Activated CD4-positive, alpha-beta T cell treated with anti-CD3 and anti-CD28 coated beads for 1 hour (primary cell): ENCODE measurements around the gene CREB3.

Experiments
- DNase-seq: peaks from one replicate; pipeline ENCODE4 v3.0.0-alpha.2; 2020

CREB3 gene

DNA sequence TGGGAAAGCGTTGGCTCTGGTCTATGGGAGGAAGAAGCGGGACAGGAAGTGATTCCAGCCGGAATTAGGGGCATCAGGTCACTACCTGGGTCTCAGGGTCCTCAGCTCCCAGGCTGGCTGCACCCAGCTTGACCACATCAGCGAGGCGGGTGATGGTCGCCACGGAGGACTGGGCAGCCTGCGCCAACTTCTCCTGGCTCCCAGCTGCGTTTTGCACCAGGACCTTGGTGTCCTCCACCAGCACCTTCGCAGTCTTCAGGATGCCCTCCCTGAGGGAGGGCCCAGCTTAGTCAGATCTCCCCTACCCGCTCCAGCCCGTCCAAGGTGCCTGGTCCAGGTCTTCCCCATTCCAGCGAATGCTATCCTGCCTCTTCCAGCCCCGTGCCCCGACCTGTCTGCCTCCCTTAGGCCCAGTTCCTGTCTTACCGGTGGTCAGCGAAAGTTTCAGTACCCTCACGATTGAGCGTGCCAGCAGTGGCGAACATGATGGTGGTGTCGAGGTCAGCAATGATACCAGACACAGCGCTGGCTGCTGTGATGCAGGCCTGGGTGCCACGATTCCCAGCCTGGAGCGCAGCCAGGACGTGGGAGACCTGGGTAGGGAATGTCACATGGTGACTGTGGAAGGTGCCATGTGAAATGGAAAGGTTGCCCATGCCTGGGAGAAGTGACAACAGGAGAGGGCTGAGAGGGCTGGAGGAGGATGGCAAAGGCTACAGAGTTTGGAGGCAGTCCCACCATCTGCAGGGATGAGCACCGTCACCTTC, 28.4 kb upstream of the CREB3 start:
- no peak for DNase-seq

DNA sequence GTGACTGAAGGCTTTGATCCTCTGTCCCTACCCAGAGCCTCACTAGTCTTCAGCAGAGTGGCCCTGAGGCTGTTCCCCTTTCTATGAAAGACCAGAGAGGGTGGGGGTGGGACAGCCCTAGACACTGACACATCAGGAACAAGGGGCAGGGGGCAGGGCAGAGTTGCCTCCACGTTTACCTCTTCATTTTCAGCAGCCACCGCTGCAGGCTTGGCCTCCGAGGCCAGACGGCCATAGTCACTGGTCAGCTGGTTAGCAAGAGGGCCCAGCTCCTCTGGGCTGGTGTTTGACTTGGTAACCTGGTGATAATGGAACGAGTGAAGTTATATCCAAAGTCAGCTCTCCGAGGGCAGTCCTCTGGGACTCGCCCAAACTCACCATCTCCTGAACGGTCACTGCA, 27.1 kb upstream of the CREB3 start:
- no peak for DNase-seq

DNA sequence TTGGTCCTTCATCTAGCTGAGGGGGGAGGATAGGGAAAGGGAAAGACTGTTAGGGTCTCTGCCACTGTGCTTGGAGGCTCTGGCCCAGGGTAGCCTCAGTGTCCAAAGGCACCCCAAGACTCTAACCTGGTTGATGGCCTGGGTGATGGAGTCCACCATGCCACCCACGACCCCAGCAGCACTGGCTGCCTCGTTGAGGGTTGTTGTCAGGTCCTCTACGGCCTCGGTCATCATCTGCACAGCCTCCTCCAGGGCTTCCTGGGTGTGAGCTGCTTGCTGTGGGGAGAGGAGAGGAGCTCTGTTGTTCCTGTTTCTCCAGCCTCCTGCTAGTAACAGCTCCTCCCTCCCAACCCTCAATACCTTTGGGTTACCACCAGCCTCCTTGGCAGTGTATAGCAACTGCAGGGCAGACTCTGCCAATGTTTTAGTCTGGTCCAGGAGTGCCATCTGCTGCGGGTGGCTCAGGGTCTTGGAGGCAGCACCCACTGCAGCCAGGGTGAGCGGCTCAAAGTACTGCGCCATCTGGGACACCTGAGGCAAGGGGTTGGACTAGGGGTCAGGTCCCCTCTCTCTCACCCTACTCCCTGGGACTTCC, 26.5 kb upstream of the CREB3 start:
- no peak for DNase-seq

DNA sequence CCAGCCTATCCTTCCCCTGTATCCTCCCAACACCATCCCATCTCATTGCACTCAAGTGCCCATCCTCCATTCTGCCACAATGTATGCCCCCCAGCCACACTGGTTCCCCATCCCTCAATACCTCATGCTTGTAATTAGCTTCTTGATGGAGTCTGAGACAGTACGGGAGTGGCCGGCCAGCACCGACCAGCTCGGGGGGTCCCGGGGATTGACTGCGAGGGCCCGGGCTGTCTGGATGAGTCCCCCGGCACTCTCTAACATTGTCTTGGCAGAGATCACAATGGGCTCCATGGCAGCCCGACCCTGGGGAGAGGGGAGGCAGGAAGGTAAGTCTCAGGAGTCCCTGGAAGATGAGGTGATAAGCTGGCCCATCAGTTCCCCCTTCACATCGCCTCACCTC, 25.5 kb upstream of the CREB3 start:
- DNase-seq: no peak

DNA sequence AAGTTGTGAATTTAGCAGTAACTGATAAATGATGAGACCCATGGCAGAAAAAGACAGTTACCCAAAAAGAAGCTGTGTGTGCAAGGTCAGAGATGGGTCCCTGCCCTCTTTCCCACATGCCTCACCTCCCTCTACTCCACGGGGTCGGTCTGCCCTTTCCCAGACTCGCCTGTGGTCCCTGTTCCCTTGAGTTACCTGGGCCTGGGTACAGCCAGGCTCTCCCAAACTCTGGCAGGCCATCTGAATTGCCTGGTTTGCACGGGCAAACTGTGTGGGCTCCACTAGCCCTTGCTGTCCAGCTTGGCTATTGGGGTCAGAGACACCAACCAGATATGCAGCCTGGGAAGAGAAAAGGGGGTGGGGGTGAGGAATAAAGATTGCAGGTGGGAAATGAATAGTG, 24.3 kb upstream of the CREB3 start:
- no peak for DNase-seq

DNA sequence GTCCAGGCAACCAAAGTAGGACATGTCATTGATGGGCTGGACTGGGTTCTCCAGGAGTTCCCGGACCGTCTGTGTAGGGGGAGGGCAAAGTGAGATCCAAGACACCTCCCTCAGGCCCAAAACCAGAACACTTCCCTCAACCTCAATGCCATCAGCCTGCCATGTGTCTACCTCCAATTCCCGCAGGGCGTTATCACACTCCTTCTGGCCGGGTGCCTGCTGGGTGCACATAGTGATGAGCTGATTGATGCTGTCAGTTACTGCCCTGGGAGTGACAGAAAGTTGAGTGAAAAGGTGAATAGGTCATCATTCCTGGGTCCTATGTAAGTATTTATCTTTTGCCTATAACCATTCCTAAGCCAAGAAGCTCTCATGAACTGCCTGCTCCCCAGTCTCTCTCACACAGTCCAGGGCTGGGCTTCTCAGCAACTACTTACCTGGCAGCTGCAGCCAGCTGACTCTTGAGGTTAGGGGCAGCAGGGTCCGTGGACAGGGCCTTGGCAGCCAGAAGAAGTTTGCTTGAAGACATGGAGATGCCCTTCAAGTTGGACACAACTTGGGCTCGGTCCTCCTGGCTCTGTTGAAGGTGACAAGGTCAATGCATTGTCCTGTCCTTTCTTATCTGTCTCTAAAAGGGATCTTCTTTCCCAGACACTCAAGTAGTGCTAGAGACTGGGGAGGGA, 21.5 kb upstream of the CREB3 start:
- DNase-seq: no peak

DNA sequence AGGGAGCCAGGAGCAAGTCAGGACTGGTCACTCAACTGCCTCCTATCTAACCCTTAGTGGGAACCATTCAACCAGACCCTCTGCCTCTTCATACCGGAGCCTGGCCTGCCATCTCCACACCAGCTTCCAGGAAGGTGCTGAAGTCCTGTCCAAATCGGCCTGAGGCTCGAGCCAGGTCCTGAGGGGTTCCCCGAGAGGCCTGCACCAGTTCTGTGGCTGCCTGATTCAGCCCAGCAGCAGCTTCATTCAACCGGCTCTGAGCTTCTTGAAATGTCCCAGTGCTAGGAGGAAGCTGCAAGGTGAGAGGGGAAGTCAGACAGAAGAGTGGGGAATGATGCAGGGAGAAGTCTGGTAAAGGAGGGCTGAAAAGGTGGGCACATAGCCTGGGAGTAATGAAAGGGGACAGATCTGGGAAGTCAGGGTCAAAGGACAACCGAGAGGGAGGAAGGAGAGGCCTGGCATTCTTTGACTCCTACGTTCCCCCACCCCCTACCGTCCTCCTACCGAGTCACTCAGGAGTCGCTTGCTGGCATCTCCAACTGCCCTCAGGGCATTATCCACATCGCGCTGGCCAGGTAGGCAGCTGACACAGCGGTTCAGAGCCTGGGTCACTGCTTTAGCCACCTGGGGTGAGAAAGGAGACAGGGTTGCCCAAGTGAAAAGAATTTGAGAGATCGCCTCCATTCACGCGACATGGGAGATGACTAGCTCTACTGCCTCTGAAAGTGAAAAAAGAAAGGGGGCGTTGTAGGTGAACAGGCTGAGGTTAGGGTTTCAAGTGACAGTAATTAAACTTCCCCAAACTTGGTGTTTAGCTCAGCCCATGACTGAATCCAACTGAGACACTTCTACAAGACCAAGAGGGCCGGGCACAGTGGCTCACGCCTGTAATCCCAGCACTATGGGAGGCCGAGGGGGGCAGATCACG, 20.7 kb upstream of the CREB3 start:
- no peak for DNase-seq

DNA sequence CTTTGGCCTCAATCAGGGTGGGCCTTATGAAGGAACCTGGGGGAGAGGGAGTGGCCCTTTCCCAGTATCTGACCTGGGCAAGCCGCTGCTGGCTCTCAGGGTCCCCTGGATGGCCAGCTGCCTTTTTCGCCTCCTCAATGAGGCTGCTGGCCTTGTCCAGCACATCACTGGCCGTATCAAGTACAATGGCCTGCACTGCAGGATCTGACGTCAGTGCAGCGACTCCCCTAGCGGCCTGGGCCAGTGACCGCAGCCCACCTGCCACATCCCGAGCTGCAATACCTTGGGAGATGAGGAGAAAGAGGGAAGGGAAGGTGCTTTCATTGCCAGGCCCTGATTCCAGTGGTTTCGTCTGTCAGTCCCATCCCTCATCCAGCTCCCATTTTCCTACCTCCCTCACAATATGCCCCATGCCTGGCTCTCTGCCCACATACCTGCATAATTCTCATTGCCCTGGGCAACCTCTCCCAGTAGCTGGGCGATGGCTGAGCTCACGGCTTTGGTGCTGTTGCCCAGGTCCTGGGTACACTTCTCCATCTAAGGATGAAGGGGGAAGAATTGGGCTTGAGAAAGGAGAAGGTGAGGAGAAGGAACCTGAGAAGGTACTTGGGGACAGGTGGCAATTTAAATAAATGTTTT, 19.6 kb upstream of the CREB3 start:
- DNase-seq: no peak

DNA sequence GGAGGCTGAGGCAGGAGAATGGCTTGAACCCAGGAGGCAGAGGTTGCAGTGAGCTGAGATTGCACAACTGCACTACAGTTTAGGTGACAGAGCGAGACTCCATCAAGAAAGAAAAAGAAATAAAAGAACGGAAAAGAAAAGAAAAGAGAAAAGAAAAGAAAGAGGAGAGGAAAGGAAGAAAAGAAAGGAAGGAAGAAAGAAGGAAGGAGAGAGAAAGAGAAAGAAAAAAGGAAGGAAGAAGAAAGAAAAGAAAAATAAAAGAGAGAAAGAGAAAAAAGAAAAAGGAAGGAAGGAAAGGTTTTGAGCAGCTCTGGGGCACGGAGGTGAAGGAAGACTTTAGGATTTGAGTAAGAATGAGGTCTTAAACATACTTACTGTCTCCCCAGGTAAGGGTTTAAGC, 18.9 kb upstream of the CREB3 start:
- DNase-seq: no peak

DNA sequence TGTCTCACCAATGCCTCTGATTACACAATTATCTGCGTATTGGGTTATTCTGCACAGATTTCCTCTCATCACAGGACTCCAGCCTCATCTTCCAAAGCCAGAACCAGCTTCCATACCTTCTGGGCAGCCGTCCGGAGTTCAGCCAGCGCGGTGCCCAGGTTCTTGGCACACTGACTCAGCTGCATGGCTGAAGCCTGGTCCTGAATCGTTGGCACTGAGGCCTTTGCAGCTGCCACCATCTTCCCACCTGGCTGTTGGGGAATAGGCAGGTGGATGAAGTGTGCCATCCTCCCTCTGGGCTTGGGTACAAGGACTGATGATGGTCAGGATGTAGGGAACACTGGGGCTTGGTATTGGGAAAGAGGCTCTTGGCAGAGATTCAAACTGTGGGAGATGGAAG, 18.3 kb upstream of the CREB3 start:
- DNase-seq: no peak

DNA sequence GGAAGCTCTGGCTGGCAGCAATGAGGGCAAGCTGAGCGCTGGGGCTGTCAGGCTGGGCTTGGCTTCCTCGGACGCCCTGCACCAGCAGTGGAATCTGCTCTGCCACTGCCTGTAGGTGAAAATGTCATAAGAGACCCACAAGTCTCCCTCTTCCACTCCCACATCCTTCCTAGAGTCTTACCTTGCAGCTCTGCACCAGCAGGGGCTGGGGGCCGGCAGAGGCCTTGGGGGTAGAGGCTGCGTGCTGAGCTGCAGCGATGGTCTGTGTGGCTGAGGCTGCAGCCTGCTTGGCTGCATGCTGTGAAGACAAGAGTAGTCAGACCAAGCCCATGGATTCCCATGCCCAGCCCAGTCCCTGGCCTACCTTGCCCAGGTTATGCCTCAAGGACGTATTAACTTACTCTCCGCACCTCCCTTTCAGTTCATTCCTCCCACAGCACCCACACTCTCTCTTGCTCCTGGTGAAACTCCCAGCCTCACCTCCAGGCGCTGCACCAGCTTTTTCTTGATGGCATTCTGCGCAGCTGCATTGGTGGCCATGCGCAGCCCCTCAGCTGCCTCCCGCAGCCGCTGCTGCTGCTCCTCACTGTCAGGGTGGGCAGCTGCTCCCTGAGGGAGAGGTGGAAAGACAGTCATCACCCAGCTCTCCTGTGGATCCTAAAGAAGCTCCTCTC, 17.8 kb upstream of the CREB3 start:
- DNase-seq: no peak

DNA sequence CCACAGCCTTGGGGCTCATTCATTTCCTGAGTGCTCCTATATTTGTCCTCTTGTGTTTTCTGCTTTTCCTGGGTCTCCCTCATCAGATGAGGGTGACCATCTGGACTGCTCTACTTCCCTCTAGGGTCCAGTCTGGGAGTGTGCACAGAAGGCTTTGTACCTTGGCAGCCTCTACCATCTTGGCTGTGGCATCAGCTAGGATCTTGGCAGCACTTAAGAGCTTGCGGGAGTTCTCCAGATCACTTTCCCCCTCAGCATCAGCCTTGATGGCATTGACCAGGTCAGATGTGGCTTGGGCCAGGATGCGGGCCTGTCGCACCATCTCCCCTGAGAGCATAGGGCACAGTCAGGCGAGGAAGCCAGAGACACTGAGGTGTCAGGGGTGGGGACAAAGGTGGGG, 16.2 kb upstream of the CREB3 start:
- DNase-seq: no peak

DNA sequence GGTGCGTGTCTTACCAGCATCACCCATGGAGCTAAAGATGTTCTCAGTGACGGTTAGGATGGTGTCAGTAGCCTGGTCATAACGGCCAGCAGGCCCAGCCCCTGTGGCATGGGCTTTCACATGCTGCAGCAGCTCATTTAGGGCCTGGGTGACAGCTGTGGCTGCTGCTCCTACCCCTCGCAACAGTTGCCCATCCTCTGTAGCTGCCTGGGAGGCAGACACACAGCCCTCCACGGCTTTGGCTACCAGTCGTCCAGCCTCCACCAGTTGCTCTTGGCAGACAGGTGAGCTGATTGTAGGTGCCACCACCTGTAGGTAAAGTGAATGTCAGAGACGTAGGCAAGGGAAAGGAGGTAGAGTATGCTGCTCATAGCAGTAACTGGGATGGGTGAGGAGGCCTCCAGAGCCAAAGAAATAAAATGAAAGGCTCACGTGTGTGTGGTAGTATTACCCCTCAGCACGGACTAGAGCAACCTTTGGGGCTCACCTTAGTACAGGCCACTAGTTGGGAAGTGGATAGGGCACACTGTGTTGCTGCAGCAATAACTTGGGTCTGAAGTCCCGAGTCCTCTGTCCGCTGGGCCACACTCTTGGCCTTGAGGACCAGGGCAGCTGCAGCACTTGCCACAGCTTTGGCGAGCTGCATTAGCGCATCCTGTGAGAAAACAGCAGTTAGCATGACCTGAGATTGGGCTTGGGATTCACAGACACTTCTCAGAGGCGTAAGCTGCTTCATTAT, 15.2 kb upstream of the CREB3 start:
- no peak for DNase-seq

DNA sequence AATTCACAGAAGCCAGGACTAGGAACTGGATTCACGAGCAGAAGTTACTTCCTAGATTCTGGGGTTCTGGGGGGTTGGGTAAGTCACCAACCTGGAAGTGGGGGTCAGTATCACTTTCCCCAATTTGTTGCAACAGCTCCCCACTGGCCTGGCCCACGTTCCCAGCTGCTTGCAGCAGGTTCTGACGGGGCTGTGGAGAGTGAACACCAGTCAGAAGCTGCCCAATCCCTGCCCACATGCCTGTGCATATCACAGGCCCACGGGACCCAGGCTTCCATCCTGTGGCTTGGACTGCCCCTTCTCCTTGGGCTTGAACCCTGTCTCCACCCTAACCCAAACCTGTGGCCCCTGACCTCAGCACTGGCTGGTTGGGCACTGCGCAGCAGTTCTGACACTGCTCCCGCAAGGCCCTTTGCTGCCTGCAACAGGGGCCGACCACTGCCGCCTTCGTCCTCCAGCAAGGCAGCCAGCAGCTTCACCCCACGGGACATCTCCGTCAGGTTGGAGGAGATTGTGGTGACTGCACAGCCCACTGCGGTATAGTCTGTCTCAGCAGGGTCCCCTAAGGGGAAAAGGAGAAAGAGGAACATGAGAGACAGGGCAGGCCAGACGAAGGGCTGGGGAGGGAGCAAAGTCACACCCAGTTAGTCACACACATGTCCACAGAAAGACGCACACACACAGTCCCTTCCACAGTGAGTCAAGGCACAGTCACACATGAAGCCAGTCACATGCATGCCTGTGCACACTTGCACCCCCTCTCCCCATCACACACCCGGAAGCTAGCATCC, 13.6 kb upstream of the CREB3 start:
- no peak for DNase-seq

DNA sequence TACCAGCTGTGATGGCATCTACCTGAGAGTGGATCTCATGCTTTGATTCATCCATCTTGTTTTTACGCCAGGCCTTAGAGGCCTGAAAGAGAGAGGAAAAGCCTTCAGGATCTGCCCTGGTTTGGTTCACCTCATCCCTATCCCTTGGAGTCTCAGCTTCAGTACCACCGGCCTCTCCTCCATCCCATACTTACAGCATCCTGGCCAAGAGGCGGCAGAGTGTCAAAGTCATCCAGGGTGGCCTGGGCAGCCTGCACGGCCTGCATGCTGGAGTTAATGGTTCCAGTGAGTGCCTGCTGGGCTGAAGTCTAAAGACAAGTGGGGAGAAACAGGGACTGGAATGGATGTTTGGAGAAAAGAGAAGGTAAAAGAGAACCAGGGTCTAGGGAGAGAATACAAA, 12.9 kb upstream of the CREB3 start:
- no peak for DNase-seq

DNA sequence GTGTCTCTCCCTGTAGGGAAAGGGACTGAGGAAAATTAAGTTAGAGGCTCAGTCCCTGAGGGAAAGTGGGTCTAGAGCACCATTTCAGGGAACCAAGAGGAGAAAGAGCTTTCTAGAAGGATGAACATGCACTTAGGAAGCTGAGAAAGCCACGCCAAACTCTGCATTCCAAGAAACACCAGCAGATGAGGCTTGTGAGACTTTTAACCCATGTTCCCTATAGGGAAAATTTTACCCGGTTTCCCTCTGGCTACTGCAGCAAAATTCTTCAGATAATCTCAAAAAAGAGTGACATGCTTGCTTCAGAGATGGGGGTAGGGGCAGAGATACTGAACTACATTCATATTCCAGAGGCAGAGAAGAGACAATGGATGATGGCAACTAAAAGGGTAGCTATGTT, 9.0 kb upstream of the CREB3 start:
- DNase-seq: no peak

DNA sequence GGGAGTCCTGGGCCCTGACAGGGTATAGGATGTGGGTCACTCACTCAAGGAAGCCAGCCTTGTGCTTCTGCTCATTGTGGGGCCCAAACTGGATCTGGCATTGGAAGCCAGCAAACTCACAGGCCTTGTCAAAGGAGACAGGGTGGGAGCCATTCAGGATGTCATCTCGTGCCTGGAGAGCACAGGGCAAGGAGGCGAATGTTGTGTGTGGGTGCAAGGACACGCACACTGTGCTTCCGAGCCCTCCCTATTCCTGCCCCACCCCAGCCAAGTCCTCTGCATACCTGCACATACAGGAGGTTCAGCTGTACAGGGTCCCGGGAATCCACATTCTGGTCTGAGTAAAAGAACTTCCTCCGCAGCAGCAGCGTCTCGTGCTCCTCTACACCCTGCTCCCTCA, 8.6 kb upstream of the CREB3 start:
- no peak for DNase-seq

DNA sequence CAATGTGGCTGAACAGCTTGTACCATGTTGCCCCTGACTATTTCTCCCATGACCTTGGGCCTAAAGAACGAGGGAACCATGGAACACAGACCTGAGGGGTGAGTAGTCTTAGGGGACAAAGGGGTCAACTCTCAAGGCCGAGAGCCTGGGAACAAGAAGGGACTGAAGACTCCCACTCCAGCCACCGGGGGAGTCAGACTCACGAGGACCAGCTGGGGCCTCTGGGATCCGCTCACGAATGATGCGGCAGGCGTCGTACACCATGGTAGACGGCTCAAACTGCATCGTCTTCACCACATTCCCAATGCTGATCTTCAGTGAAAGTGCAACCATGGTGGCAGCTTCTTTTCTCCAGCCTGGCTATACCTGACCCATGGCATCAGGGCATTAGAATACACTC, 7.1 kb upstream of the CREB3 start:
- DNase-seq: no peak

DNA sequence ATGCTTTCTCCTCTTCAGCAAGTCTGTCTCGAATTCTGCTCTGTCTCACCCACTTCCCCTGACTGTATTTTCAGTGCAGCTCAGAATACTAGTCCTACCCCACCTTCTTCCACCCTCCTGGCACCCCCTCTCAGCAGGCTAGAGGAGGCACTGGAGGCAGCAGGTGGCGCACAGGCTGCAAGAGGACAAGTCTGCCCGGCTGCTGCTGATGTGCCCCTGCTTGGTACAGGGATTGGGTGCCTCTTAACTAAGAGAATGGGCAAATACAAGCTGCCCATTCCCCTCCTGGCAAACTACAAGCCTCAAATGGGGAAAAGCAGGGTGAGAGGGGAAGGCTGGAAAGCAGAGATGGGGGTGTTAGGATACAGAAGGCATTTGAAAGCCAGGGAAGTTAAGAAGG, 5.5 kb upstream of the CREB3 start:
- no peak for DNase-seq

DNA sequence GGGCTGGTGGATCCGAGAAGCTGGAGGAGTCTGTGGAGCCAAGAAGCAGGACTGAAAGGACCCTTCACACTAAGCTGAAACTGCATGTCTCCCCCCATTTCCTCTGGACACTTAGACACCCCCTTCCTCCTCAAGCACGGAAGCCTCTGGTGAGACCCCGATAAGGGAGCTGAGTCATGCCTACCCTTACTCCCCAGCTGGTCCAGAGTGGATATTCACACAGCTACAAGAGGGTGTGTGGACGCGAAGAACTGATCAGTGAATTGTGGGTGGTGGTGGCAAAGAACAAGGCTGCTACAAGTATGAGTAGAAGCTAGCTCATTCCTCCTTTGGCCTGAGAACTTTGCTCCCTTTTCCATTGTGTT, 4.8 kb upstream of the CREB3 start:
- no peak for DNase-seq
